ENCODE data around the gene PGS1. TPM values are rescaled to one million over a fixed set of nuclear protein-coding genes. Genes with fewer than 3 reads are reported as not detected.

Gene PGS1
- total RNA-seq, 2 experiments from 2014 or later, result 69.0 to 73.1 TPM

DNA sequence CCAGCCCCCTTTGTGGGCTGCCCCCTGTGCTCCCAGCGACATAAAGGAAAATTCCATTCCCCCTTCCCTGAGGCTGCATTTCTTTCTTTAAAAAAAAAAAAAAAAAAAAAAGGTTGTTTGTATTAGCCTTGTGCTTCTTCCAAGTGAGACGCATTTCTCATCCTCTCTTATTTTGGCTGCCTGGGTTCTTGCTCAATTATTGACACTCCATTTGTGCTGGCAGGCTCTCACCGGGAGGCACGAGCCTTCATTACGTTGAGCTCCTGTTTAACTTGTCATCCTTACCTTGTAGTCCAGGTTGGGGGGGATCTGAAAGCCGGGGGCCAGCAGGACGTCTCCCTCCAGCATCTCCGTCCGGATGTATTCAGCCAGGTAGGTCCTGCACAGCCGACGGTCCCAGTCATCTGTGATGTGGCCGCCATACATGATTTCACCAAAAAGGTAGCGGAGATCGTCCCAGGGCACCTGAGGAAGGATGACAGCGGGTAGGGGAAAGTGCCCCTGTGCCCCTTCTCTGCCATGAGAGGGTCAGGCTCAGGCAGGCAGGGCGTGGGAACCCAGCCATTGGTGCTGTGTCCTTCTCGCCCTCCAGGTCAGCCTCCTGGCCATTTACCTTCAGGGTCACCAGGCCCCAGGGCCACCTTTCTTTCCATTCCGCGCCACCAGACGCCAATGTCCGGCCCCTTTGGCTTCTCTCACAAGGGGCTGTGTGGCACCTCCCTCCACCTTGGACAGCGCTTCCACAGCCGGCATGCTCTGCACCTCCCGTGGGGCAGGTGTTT is 50.6 kb downstream of the PGS1 start:
- intact Hi-C loops (cut with micrococcal nuclease), result no loop called here
- no peak overlapping the region for H3K27ac Mint-ChIP-seq
- H3K9me3 Mint-ChIP-seq, result no peaks in the 10 kb centered on the region
- H3K4me1 Mint-ChIP-seq (ENCODE audit: low read depth), result peaks cover 3% of the 10 kb centered on the region
- H3K4me3 Mint-ChIP-seq, result no peak overlapping the region
- CTCF ChIA-PET, result no interaction called here
- H3K36me3 Mint-ChIP-seq (ENCODE audit: low read depth), result peaks cover 11% of the 10 kb centered on the region
- H3K27me3 Mint-ChIP-seq (ENCODE audit: low read depth), result no peaks in the 10 kb centered on the region
- no peak for DNase-seq

GRCh38 chr17:78429618-78429995 is 51.2 kb downstream of the PGS1 start:
- DNase-seq, result no peak
- CTCF ChIA-PET, result no interaction called here
- peaks cover 3% of the 10 kb centered on the region for H3K4me1 Mint-ChIP-seq (ENCODE audit: low read depth)
- H3K36me3 Mint-ChIP-seq (ENCODE audit: low read depth), result peaks cover 11% of the 10 kb centered on the region
- intact Hi-C loops (cut with micrococcal nuclease), result no loop called here
- H3K4me3 Mint-ChIP-seq, result no peak overlapping the region
- no peak overlapping the region for H3K27ac Mint-ChIP-seq
- H3K27me3 Mint-ChIP-seq (ENCODE audit: low read depth), result no peaks in the 10 kb centered on the region
- no peaks in the 10 kb centered on the region for H3K9me3 Mint-ChIP-seq

- Mint-ChIP-seq H3K4me1 (ENCODE audit: low read depth) (peaks cover 3% of the 10 kb centered on the region), H3K27me3 (ENCODE audit: low read depth) (no peaks in the 10 kb centered on the region), H3K4me3 (no peak overlapping the region), H3K9me3 (no peaks in the 10 kb centered on the region), H3K27ac (no peak overlapping the region), H3K36me3 (ENCODE audit: low read depth) (peaks cover 5% of the 10 kb centered on the region)
- CTCF ChIA-PET, result interaction anchor here (0.6 to 1.4 kb wide), 4 partner anchors 17 to 278 kb away, joined by 3 to 5 read pairs (median 4); no protein-coding TSS in a partner anchor
- no peak for DNase-seq
- intact Hi-C loops (cut with micrococcal nuclease), result no loop called here
Measured at GRCh38 chr17:78430892-78431691, 52.6 kb downstream of the PGS1 start.

DNA sequence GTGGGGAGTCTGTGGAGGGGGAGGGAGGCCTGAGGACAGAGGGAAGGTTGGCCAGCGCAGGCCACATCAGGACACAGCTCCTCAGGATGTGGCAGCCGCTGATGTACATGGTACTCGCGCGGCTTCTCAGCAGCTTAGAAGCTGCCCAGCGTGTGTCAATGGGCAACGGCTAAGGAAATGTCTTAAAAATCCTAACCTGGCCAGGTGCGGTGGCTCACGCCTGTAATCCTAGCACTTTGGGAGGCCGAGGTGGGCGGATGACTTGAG is 53.2 kb downstream of the PGS1 start:
- H3K27ac Mint-ChIP-seq, result no peak overlapping the region
- DNase-seq, result no peak
- no peak overlapping the region for H3K4me3 Mint-ChIP-seq
- H3K27me3 Mint-ChIP-seq (ENCODE audit: low read depth), result no peaks in the 10 kb centered on the region
- H3K36me3 Mint-ChIP-seq (ENCODE audit: low read depth), result peaks cover 5% of the 10 kb centered on the region
- peaks cover 3% of the 10 kb centered on the region for H3K4me1 Mint-ChIP-seq (ENCODE audit: low read depth)
- CTCF ChIA-PET, result interaction anchor here (0.7 to 1.4 kb wide), 3 partner anchors 17 to 277 kb away, joined by 3 to 5 read pairs (median 4); no protein-coding TSS in a partner anchor
- intact Hi-C loops (cut with micrococcal nuclease), result no loop called here
- no peaks in the 10 kb centered on the region for H3K9me3 Mint-ChIP-seq

- Mint-ChIP-seq H3K27me3 (ENCODE audit: low read depth) (no peaks in the 10 kb centered on the region), H3K9me3 (no peaks in the 10 kb centered on the region), H3K27ac (no peak overlapping the region), H3K4me1 (ENCODE audit: low read depth) (peaks cover 3% of the 10 kb centered on the region), H3K4me3 (no peak overlapping the region), H3K36me3 (ENCODE audit: low read depth) (peaks cover 5% of the 10 kb centered on the region)
- CTCF ChIA-PET, result interaction anchor here (0.6 to 1.4 kb wide), 2 partner anchors 18 to 298 kb away, joined by 3 to 5 read pairs; no protein-coding TSS in a partner anchor
- no peak for DNase-seq
- intact Hi-C loops (cut with micrococcal nuclease), result no loop called here
Measured at GRCh38 chr17:78432226-78433012, 54.0 kb downstream of the PGS1 start.

GRCh38 chr17:78433013-78433727 is 54.7 kb downstream of the PGS1 start:
- no peak for DNase-seq
- Mint-ChIP-seq H3K27me3 (ENCODE audit: low read depth) (no peaks in the 10 kb centered on the region), H3K9me3 (no peaks in the 10 kb centered on the region), H3K27ac (no peak overlapping the region), H3K4me1 (ENCODE audit: low read depth) (peaks cover 3% of the 10 kb centered on the region), H3K4me3 (no peak overlapping the region), H3K36me3 (ENCODE audit: low read depth) (peaks cover 5% of the 10 kb centered on the region)
- CTCF ChIA-PET, result interaction anchor here (0.6 kb wide), 2 partner anchors 297 to 458 kb away, joined by 3 read pairs; no protein-coding TSS in a partner anchor
- intact Hi-C loops (cut with micrococcal nuclease), result no loop called here

GRCh38 chr17:78433780-78434335 is 55.4 kb downstream of the PGS1 start:
- peaks cover 3% of the 10 kb centered on the region for H3K36me3 Mint-ChIP-seq (ENCODE audit: low read depth)
- H3K4me1 Mint-ChIP-seq (ENCODE audit: low read depth), result peaks cover 3% of the 10 kb centered on the region
- intact Hi-C loops (cut with micrococcal nuclease), result no loop called here
- no peaks in the 10 kb centered on the region for H3K27me3 Mint-ChIP-seq (ENCODE audit: low read depth)
- DNase-seq, result no peak
- CTCF ChIA-PET, result interaction anchor here (0.6 kb wide), 1 partner anchor 457 kb away, joined by 3 read pairs; no protein-coding TSS in a partner anchor
- H3K4me3 Mint-ChIP-seq, result no peak overlapping the region
- H3K9me3 Mint-ChIP-seq, result no peaks in the 10 kb centered on the region
- H3K27ac Mint-ChIP-seq, result no peak overlapping the region

DNA sequence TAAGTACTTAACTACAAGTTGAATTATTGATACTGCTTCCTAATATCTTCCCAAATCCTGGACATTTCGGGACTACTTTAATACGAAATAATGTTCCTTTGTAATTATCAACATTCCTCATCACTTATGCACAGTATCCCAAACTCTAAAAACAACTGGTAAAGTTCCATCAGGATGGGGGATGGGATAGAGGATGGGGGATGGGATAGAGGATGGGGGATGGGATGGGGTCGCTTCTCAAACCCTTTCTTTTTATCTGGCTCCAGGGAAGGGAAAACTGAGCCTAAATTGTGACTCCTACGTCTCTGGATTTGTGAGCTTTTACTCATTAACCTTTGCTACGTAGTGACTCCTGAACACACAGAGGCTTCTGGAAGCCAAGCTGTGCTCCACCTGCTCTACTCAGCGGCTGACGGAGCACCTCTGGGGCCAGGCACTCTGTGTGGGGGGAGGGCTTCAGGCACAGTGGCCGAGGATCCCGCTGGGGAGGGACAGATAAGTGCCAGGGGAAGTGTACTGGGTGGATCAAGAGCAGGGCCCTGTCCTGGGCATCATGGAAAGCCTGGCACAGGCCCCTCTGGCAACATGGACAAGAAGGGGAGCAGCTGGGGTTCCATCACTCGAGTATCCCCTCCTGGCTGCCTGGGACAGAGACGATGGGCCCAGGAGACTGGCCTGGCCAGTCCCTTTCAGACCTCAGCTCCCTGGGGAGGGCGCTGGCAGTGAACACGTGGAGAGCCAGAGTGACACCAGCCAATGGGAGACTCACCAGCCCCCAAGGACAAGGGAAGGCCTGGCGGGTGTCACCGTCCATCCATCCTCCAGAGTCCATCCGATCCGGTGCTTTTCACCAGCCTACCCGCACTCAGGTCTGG is 56.2 kb downstream of the PGS1 start:
- Mint-ChIP-seq H3K36me3 (ENCODE audit: low read depth) (peaks cover 1% of the 10 kb centered on the region), H3K9me3 (no peaks in the 10 kb centered on the region), H3K27ac (no peak overlapping the region), H3K27me3 (ENCODE audit: low read depth) (no peaks in the 10 kb centered on the region), H3K4me1 (ENCODE audit: low read depth) (peaks cover 3% of the 10 kb centered on the region), H3K4me3 (no peak overlapping the region)
- CTCF ChIA-PET, result no interaction called here
- DNase-seq, result no peak
- intact Hi-C loops (cut with micrococcal nuclease), result no loop called here

- Mint-ChIP-seq H3K27ac (no peak overlapping the region), H3K27me3 (ENCODE audit: low read depth) (no peaks in the 10 kb centered on the region), H3K4me1 (ENCODE audit: low read depth) (peaks cover 3% of the 10 kb centered on the region), H3K4me3 (no peak overlapping the region), H3K9me3 (no peaks in the 10 kb centered on the region), H3K36me3 (ENCODE audit: low read depth) (no peaks in the 10 kb centered on the region)
- DNase-seq, result no peak
- CTCF ChIA-PET, result no interaction called here
- intact Hi-C loops (cut with micrococcal nuclease), result no loop called here
Measured at GRCh38 chr17:78435330-78436005, 57.0 kb downstream of the PGS1 start.

GRCh38 chr17:78437508-78438169 is 59.2 kb downstream of the PGS1 start:
- no peak overlapping the region for H3K27ac Mint-ChIP-seq
- intact Hi-C loops (cut with micrococcal nuclease), result no loop called here
- no peaks in the 10 kb centered on the region for H3K36me3 Mint-ChIP-seq (ENCODE audit: low read depth)
- no peaks in the 10 kb centered on the region for H3K4me1 Mint-ChIP-seq (ENCODE audit: low read depth)
- DNase-seq, result no peak
- H3K9me3 Mint-ChIP-seq, result no peaks in the 10 kb centered on the region
- H3K4me3 Mint-ChIP-seq, result no peak overlapping the region
- H3K27me3 Mint-ChIP-seq (ENCODE audit: low read depth), result no peaks in the 10 kb centered on the region
- CTCF ChIA-PET, result no interaction called here

Measured in activated naive CD4-positive, alpha-beta T cell treated with anti-CD3 and anti-CD28 coated beads for 36 hours (primary cell).